Endodermal cell (in vitro differentiated cells): ENCODE data around the gene MALSU1. TPM values are rescaled to one million over a fixed set of nuclear protein-coding genes. Genes with fewer than 3 reads are reported as not detected.

Experiments
- DNase-seq: peaks from one replicate; pipeline ENCODE4 v3.0.0-alpha.2; 2017
- H3K27ac ChIP-seq: 2 replicates; pipeline ENCODE4 v1.5.1; 2013; ENCODE audit warnings: mild to moderate bottlenecking, low read depth, low read length, moderate library complexity
- H3K27me3 ChIP-seq: 2 replicates; pipeline ENCODE4 v1.6.1; 2013; ENCODE audit warnings: mild to moderate bottlenecking, low read length, moderate library complexity; ENCODE audit not compliant: insufficient read depth, control insufficient read depth, poor library complexity, severe bottlenecking
- H3K36me3 ChIP-seq: 2 replicates; pipeline ENCODE4 v1.7.0; 2013; ENCODE audit warnings: mild to moderate bottlenecking, low read length, moderate library complexity; ENCODE audit not compliant: control insufficient read depth, insufficient read depth
- H3K4me1 ChIP-seq: one replicate; pipeline ENCODE4 v1.7.0; 2013; ENCODE audit warnings: low read length; ENCODE audit not compliant: control insufficient read depth, insufficient read depth
- H3K4me3 ChIP-seq: 2 replicates; pipeline ENCODE4 v1.5.1; 2013; ENCODE audit warnings: mild to moderate bottlenecking, low read length, moderate library complexity
- H3K9ac ChIP-seq: 2 replicates; pipeline ENCODE4 v1.6.1; 2013; ENCODE audit warnings: mild to moderate bottlenecking, low read length, moderate library complexity; ENCODE audit not compliant: poor library complexity, severe bottlenecking; ENCODE audit errors: extremely low read depth
- H3K9me3 ChIP-seq: 2 replicates; pipeline ENCODE4 v1.6.1; 2013; ENCODE audit warnings: mild to moderate bottlenecking, low read length, moderate library complexity; ENCODE audit not compliant: control insufficient read depth
- H3K27ac Mint-ChIP-seq: 2 replicates; pipeline ENCODE4 v1.8.0; 2020; ENCODE audit warnings: mixed read lengths
- H3K27me3 Mint-ChIP-seq: 2 replicates; pipeline ENCODE4 v1.8.0; 2021; ENCODE audit warnings: mild to moderate bottlenecking, mixed read lengths; ENCODE audit not compliant: insufficient read depth
- H3K36me3 Mint-ChIP-seq: 2 replicates; pipeline ENCODE4 v1.8.0; 2020; ENCODE audit warnings: low read depth, mixed read lengths
- H3K4me1 Mint-ChIP-seq: 2 replicates; pipeline ENCODE4 v1.8.0; 2020; ENCODE audit warnings: mixed read lengths
- H3K4me3 Mint-ChIP-seq: 2 replicates; pipeline ENCODE4 v1.8.0; 2020; ENCODE audit warnings: mild to moderate bottlenecking, moderate library complexity, mixed read lengths
- H3K9me3 Mint-ChIP-seq: 2 replicates; pipeline ENCODE4 v1.8.0; 2020; ENCODE audit warnings: mild to moderate bottlenecking, mixed read lengths
- CTCF ChIP-seq: fragments of 200-600 bp; sonication (generic); conservative IDR thresholded peaks from 2 replicates; pipeline ENCODE4 v1.5.0; 2021; ENCODE audit warnings: antibody characterized with exemption, mild to moderate bottlenecking
- WGBS, 2 experiments: methylation state at CpG; one replicate each; pipeline versions ENCODE4 v1.1.5 to v1.1.7; 2013; ENCODE audit warnings: missing lambda C conversion rate in 2 of 2, mixed read lengths in 1 of 2; ENCODE audit not compliant: insufficient coverage in 1 of 2, insufficient read length in 1 of 2; 5-methylcytosine and 5-hydroxymethylcytosine counted together
- total RNA-seq, 2 donors: library from RNA; stranded (reverse); fragmentation: NEBNext Ultra II Directional in 1 of 2; extraction: Animal tissue kit (Norgen Biotek cat#: 25700) in 1 of 2; gene quantifications; 2 replicates in 1 of 2; 3 replicates in 1 of 2; pipeline ENCODE4 v1.2.1, GENCODE V29; 2021

Gene MALSU1
- total RNA-seq, 2 donors from 2014 or later: 73.5 to 87.4 TPM

- H3K4me1 ChIP-seq: no peaks in the 10 kb centered on the region
- H3K36me3 ChIP-seq: peaks cover 87% of the 10 kb centered on the region
- H3K27ac ChIP-seq: no peak overlapping the region
- no peak overlapping the region for H3K4me3 ChIP-seq
- Mint-ChIP-seq H3K27ac (peak overlapping the region; percentile 44), H3K27me3 (no peaks in the 10 kb centered on the region), H3K4me3 (no peak overlapping the region), H3K36me3 (peaks cover 85% of the 10 kb centered on the region), H3K9me3 (no peaks in the 10 kb centered on the region), H3K4me1 (peaks cover 3% of the 10 kb centered on the region)
- peaks cover 20% of the 10 kb centered on the region for H3K9me3 ChIP-seq
- WGBS, 2 experiments: 95 to 100% methylated on average over 1 to 2 of the region's 2 CpGs
- no peak for TF ChIP-seq CTCF
- no peak overlapping the region for H3K9ac ChIP-seq
- no peaks in the 10 kb centered on the region for H3K27me3 ChIP-seq
- DNase-seq: no peak
Measured at GRCh38 chr7:23335136-23335535, 36.0 kb downstream of the MALSU1 start.

- Histone ChIP-seq H3K4me1 (no peaks in the 10 kb centered on the region), H3K27ac (no peak overlapping the region), H3K36me3 (peaks cover 88% of the 10 kb centered on the region), H3K27me3 (no peaks in the 10 kb centered on the region), H3K9me3 (peaks cover 20% of the 10 kb centered on the region), H3K9ac (no peak overlapping the region), H3K4me3 (no peak overlapping the region)
- Mint-ChIP-seq H3K36me3 (peaks cover 86% of the 10 kb centered on the region), H3K4me3 (no peak overlapping the region), H3K27ac (peak overlapping the region; percentile 13), H3K9me3 (no peaks in the 10 kb centered on the region), H3K27me3 (no peaks in the 10 kb centered on the region), H3K4me1 (peaks cover 3% of the 10 kb centered on the region)
- DNase-seq: no peak
- WGBS, 2 experiments: 95% methylated on average over 4 to 6 of the region's 6 CpGs
- TF ChIP-seq CTCF: no peak
Measured at GRCh38 chr7:23335621-23336020, 36.5 kb downstream of the MALSU1 start.

- no peak for DNase-seq
- no peak for TF ChIP-seq CTCF
- Histone ChIP-seq H3K9ac (no peak overlapping the region), H3K27ac (no peak overlapping the region), H3K9me3 (peaks cover 20% of the 10 kb centered on the region), H3K4me3 (no peak overlapping the region), H3K36me3 (peaks cover 86% of the 10 kb centered on the region), H3K27me3 (no peaks in the 10 kb centered on the region), H3K4me1 (no peaks in the 10 kb centered on the region)
- H3K27ac Mint-ChIP-seq: no peak overlapping the region
- H3K4me1 Mint-ChIP-seq: peaks cover 3% of the 10 kb centered on the region
- 96% methylated on average over 3 of the region's 3 CpGs for WGBS, 2 experiments
- H3K27me3 Mint-ChIP-seq: no peaks in the 10 kb centered on the region
- H3K36me3 Mint-ChIP-seq: peaks cover 85% of the 10 kb centered on the region
- no peaks in the 10 kb centered on the region for H3K9me3 Mint-ChIP-seq
- H3K4me3 Mint-ChIP-seq: no peak overlapping the region
Measured at GRCh38 chr7:23336086-23336485, 36.9 kb downstream of the MALSU1 start.
